Esophagus muscularis mucosa (tissue), 4 donors: ENCODE results near the gene CHPF2. TPM values are rescaled to one million over a fixed set of nuclear protein-coding genes. Genes with fewer than 3 reads are reported as not detected.

Experiments used
- DNase-seq: peaks from one replicate; pipeline ENCODE4 v3.0.0-alpha.2; 2017; ENCODE audit errors: extremely low spot score
- H3K27ac ChIP-seq, 4 donors: fragments of 200-600 bp; sonication (generic); replicated peaks in 1 of 4; 1 replicate in 3 of 4; 2 replicates in 1 of 4; pipeline ENCODE4 v1.5.1; 2016 to 2019; ENCODE audit warnings: mild to moderate bottlenecking in 1 of 4
- H3K27me3 ChIP-seq, 4 donors: fragments of 200-600 bp; sonication (generic); one replicate each; pipeline versions ENCODE4 v1.5.1 to v1.6.0; 2016 to 2019
- H3K36me3 ChIP-seq, 4 donors: fragments of 200-600 bp; sonication (generic); one replicate each; pipeline ENCODE4 v1.5.1; 2016 to 2019
- H3K4me1 ChIP-seq, 4 donors: fragments of 200-600 bp; sonication (generic); one replicate each; pipeline ENCODE4 v1.5.1; 2016 to 2019
- H3K4me3 ChIP-seq, 4 donors: fragments of 200-600 bp; sonication (generic); 1 replicate in 2 of 4; 2 replicates in 2 of 4; pipeline ENCODE4 v1.5.1; 2016 to 2019; ENCODE audit warnings: mild to moderate bottlenecking in 4 of 4, moderate library complexity in 1 of 4
- H3K9me3 ChIP-seq, 4 donors: fragments of 200-600 bp; sonication (generic); 1 replicate in 3 of 4; 2 replicates in 1 of 4; pipeline ENCODE4 v1.5.1; 2016 to 2019
- EP300 ChIP-seq: sonication (generic); formaldehyde crosslinking; IDR thresholded peaks from one replicate; pipeline ENCODE4 v1.6.1; 2017; ENCODE audit warnings: antibody characterized with exemption
- POLR2A ChIP-seq: fragments of 450-650 bp; IDR thresholded peaks from one replicate; pipeline ENCODE4 v1.6.1; 2017; ENCODE audit warnings: antibody characterized with exemption, moderate library complexity, mild to moderate bottlenecking, low read depth
- POLR2AphosphoS5 ChIP-seq, 2 donors: sonication (generic); formaldehyde crosslinking; IDR thresholded peaks; one replicate each; pipeline ENCODE4 v1.6.1; 2017; ENCODE audit warnings: antibody characterized with exemption in 2 of 2
- WGBS: methylation state at CpG from one replicate; pipeline ENCODE4 v1.1.5; 2018; 5-methylcytosine and 5-hydroxymethylcytosine counted together
- intact Hi-C: fragments of 100-400 bp; cut with DNase I; formaldehyde crosslinking; loops from one replicate; pipeline ENCODE4 v1.15.1; 2023
- total RNA-seq, 4 donors: library from RNA; depleted of rRNA; stranded (reverse); fragments of >200 nt; gene quantifications; one replicate each; pipeline versions ENCODE4 v1.1.0 to v1.2.1, GENCODE V29; 2016
- TF ChIP-seq, protein P1 (sequence below), 3 experiments: fragments of 200-600 bp in 2 of 3; fragments of 450-650 bp in 1 of 3; sonication (generic) in 2 of 3; IDR thresholded peaks; one replicate each; pipeline ENCODE4 v1.5.1; 2017 to 2019; ENCODE audit warnings: antibody characterized with exemption in 3 of 3, mild to moderate bottlenecking in 2 of 3, moderate library complexity in 1 of 3

The CHPF2 gene
- total RNA-seq, 4 donors from 2014 or later: 23.7 to 39.4 (median 26.8) TPM

DNA sequence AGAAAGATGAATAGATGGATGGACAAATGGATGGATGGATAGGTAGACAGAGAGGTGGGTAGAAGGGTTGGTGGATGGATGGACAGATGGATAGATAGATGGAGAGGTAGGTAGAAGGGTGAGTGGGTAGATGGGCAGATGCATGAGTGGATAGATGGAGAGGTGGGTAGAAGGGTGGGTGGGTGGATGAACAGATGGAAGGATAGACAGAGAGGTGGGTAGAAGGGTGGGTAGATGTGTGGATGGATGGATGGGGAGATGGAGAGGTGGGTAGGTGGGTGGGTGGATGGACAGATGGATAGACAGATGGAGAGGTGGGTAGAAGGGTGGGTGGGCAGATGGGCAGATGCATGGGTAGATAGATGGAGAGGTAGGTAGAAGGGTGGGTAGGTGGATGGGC lies 34.4 kb upstream of the CHPF2 start:
- Histone ChIP-seq H3K4me3 (no peak overlapping the region), H3K9me3 (no peaks in the 10 kb centered on the region), H3K36me3 (no peaks in the 10 kb centered on the region), H3K27ac (no peak overlapping the region), H3K27me3 (peaks cover 0 to 21% (median 0%) of the 10 kb centered on the region in 4 donors), H3K4me1 (peaks cover 0 to 11% (median 10%) of the 10 kb centered on the region in 4 donors)
- TF ChIP-seq, protein P1, sequence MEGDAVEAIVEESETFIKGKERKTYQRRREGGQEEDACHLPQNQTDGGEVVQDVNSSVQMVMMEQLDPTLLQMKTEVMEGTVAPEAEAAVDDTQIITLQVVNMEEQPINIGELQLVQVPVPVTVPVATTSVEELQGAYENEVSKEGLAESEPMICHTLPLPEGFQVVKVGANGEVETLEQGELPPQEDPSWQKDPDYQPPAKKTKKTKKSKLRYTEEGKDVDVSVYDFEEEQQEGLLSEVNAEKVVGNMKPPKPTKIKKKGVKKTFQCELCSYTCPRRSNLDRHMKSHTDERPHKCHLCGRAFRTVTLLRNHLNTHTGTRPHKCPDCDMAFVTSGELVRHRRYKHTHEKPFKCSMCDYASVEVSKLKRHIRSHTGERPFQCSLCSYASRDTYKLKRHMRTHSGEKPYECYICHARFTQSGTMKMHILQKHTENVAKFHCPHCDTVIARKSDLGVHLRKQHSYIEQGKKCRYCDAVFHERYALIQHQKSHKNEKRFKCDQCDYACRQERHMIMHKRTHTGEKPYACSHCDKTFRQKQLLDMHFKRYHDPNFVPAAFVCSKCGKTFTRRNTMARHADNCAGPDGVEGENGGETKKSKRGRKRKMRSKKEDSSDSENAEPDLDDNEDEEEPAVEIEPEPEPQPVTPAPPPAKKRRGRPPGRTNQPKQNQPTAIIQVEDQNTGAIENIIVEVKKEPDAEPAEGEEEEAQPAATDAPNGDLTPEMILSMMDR (IDR thresholded peaks at IDR 0.05): no peak
- no peak for TF ChIP-seq EP300
- TF ChIP-seq POLR2AphosphoS5 (IDR thresholded peaks at IDR 0.05): no peak
- TF ChIP-seq POLR2A: no peak
- intact Hi-C loops: no loop called here
- no peak for DNase-seq

DNA sequence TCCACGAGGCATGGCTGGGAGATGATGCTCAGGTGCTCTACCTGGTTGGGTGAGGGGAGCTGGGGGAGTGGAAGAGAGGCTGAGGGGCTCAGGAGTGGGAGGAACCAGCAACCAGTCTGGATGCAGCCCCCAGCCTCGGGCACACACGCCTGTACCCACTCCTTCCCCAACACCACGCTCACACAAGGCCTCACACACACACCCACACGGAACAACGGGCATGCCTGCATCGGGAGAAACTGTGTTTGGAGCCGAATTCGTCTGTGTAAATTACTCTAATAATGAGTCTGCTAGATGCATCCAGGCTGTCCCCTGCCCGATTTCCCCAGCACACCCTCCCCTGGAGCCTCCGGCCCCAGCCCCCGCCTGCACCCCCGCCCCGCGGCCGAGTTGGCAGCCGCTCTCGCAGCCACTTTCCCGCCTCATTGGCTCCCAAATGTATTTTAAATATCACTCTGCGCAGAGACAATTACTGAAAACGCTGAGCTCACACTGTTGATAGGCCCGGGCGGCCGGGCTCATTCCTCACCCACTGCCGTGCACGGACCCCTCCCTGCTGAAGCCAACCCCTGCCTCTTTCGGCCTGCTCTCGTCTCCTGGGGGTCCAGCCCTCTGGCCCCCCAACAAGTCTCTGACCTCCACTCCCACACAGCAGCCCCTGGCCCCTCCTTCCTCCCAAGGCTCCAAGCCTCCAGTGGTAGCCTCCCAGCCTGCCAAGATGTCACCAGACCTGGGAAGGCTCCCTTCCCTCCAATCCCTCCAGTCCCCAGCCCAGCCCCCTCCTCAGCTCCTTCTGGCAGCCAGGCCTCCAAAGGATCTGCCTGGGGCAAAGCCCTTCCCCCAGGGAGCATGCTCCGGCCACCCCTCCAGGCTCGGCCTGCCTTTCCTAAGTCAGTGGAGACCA lies 33.1 kb upstream of the CHPF2 start:
- H3K36me3 ChIP-seq: no peaks in the 10 kb centered on the region
- intact Hi-C loops: no loop called here
- DNase-seq: no peak
- peaks cover 0 to 11% (median 10%) of the 10 kb centered on the region in 4 donors for H3K4me1 ChIP-seq
- H3K27ac ChIP-seq: no peak overlapping the region
- WGBS: 53% methylated on average over 28 of the region's 30 CpGs
- no peak for TF ChIP-seq POLR2AphosphoS5 (IDR thresholded peaks at IDR 0.05)
- TF ChIP-seq EP300: no peak
- TF ChIP-seq, protein P1 (IDR thresholded peaks at IDR 0.05): no peak
- TF ChIP-seq POLR2A: no peak
- peak overlapping the region in 1 of 4 donors; percentile 14 for H3K4me3 ChIP-seq
- H3K27me3 ChIP-seq: peaks cover 0 to 31% (median 0%) of the 10 kb centered on the region in 4 donors
- H3K9me3 ChIP-seq: no peaks in the 10 kb centered on the region

DNA sequence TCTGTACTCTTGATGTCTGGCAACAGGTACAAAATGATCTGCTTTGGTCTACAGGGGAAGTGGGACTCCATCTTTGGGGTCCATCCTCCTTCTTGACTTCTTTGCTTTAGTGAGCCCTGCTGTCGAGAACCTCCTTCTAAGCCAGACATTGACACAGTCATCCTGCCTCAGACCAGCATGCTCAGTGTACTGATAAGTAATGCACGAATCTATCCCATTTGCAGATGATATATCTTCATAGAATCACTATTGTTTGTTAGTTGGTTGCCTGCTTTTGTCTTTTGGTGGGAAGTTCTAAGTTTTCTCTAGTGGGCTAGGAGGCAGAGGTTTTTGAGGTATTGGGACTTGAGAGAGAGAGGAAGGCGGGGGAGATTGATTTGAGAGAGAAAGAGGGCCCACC lies 30.9 kb upstream of the CHPF2 start:
- Histone ChIP-seq H3K27me3 (peaks cover 0 to 42% (median 2%) of the 10 kb centered on the region in 4 donors), H3K4me3 (no peak overlapping the region), H3K9me3 (no peaks in the 10 kb centered on the region), H3K36me3 (no peaks in the 10 kb centered on the region), H3K4me1 (peaks cover 0 to 11% (median 10%) of the 10 kb centered on the region in 4 donors), H3K27ac (no peak overlapping the region)
- intact Hi-C loops: no loop called here
- TF ChIP-seq POLR2AphosphoS5 (IDR thresholded peaks at IDR 0.05): no peak
- no peak for TF ChIP-seq POLR2A
- TF ChIP-seq, protein P1 (IDR thresholded peaks at IDR 0.05): no peak
- no peak for TF ChIP-seq EP300
- DNase-seq: no peak
- 88% methylated on average over 3 of the region's 3 CpGs for WGBS

DNA sequence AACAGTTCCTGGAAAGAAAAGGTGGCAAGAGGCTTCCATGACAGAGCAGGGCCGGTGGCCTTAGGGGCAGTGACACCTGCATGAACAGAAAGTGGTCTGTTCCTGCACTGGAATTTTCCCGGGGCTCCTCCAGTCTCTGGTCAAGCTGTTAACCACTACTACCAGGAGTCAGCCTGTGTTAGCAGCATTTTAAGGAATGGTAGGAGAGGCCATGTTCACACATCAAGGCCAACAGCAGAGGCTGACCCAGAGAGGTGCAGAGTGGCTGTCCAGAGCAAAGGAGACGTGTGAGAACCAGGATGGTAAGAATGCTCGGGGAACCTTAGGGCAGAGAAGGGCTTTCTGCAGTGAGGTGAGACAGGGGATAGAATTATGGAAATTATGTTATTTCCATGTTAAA lies 30.5 kb upstream of the CHPF2 start:
- Histone ChIP-seq H3K9me3 (no peaks in the 10 kb centered on the region), H3K27me3 (peaks cover 0 to 38% (median 2%) of the 10 kb centered on the region in 4 donors), H3K4me3 (no peak overlapping the region), H3K27ac (no peak overlapping the region), H3K36me3 (no peaks in the 10 kb centered on the region), H3K4me1 (peaks cover 0 to 11% (median 10%) of the 10 kb centered on the region in 4 donors)
- no peak for TF ChIP-seq EP300
- TF ChIP-seq, protein P1 (IDR thresholded peaks at IDR 0.05): no peak
- no peak for TF ChIP-seq POLR2AphosphoS5 (IDR thresholded peaks at IDR 0.05)
- TF ChIP-seq POLR2A: no peak
- no peak for DNase-seq
- 86% methylated on average over 4 of the region's 4 CpGs for WGBS
- intact Hi-C loops: no loop called here
